Measurements from ENCODE around the gene RAC2. TPM values are rescaled to one million over a fixed set of nuclear protein-coding genes. Genes with fewer than 3 reads are reported as not detected.

The RAC2 gene
- total and polyA plus RNA-seq, 4 donors: 16.7 to 217 (median 55.2) TPM

GRCh38 chr22:37260901-37261336, 16.9 kb upstream of the RAC2 start:
- no peak overlapping the region for H3K27ac ChIP-seq (ENCODE audit: low read depth in 1 of 2, low read length in 1 of 2)

DNA sequence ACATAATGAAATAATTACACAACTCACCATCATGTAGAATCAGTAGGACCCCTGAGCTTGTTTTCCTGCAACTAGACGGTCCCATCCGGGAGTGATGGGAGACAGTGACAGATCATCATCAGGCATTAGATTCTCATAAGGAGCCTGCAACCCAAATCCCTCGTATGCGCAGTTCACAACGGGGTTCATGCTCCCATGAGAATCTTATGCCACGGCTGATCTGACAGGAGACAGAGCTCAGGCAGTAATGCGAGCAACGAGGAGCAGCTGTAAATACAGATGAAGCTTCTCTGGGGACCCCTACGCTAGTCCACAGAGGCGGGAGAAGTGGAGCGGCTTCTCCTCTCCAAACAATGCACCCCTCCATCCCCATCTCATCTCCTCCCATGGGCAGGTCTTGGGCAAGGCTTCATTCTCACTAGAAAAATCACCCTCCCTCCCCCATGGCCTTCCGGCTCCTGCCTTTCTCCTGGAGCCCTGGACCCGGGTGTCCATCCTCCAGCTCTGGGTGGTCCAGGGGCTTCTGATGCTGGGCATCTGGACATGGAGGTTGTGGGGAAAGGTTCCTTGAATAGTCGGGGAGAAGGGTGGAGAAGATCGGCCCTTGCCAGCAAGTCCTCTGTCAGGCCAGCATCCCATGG, 16.2 kb upstream of the RAC2 start:
- Histone ChIP-seq H3K4me3 (no peak overlapping the region), H3K9me3 (ENCODE audit: control insufficient read depth in 4 of 4, insufficient read depth in 3 of 4, low read length in 3 of 4) (peaks cover 0 to 9% (median 4%) of the 10 kb centered on the region in 4 donors), H3K4me1 (ENCODE audit: control insufficient read depth in 5 of 5, insufficient read depth in 5 of 5, low read length in 5 of 5) (peaks cover 0 to 6% (median 0%) of the 10 kb centered on the region in 5 donors), H3K27me3 (ENCODE audit: control insufficient read depth in 3 of 3, insufficient read depth in 3 of 3, low read length in 2 of 3) (peaks cover 3 to 34% (median 25%) of the 10 kb centered on the region in 3 donors), H3K27ac (ENCODE audit: low read depth in 1 of 2, low read length in 1 of 2) (no peak overlapping the region), H3K9ac (ENCODE audit: insufficient read depth in 1 of 2, low read length in 2 of 2) (no peak overlapping the region), H3K36me3 (ENCODE audit: control insufficient read depth in 4 of 4, insufficient read depth in 4 of 4, low read length in 4 of 4) (no peaks in the 10 kb centered on the region)
- DNase-seq (no peak), ATAC-seq (ENCODE audit: insufficient read depth, low FRiP score) (no peak)
- TF ChIP-seq, protein P1, sequence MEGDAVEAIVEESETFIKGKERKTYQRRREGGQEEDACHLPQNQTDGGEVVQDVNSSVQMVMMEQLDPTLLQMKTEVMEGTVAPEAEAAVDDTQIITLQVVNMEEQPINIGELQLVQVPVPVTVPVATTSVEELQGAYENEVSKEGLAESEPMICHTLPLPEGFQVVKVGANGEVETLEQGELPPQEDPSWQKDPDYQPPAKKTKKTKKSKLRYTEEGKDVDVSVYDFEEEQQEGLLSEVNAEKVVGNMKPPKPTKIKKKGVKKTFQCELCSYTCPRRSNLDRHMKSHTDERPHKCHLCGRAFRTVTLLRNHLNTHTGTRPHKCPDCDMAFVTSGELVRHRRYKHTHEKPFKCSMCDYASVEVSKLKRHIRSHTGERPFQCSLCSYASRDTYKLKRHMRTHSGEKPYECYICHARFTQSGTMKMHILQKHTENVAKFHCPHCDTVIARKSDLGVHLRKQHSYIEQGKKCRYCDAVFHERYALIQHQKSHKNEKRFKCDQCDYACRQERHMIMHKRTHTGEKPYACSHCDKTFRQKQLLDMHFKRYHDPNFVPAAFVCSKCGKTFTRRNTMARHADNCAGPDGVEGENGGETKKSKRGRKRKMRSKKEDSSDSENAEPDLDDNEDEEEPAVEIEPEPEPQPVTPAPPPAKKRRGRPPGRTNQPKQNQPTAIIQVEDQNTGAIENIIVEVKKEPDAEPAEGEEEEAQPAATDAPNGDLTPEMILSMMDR (IDR thresholded peaks at IDR 0.05; ENCODE audit: control extremely low read depth, extremely low read depth): no peak
- WGBS, 2 donors: 63 to 69% methylated on average over 15 of the region's 15 CpGs

More at GRCh38 chr22:37260901-37261336, 16.9 kb upstream of the RAC2 start:
- H3K36me3 ChIP-seq (ENCODE audit: control insufficient read depth in 4 of 4, insufficient read depth in 4 of 4, low read length in 4 of 4): no peaks in the 10 kb centered on the region
- no peak overlapping the region for H3K9ac ChIP-seq (ENCODE audit: insufficient read depth in 1 of 2, low read length in 2 of 2)
- TF ChIP-seq, protein P1 (IDR thresholded peaks at IDR 0.05; ENCODE audit: control extremely low read depth, extremely low read depth): peak; percentile 76
- 21 to 22% methylated on average over 14 of the region's 14 CpGs for WGBS, 2 donors
- DNase-seq: peak; percentile 45 to 50 (median 49)
- H3K27me3 ChIP-seq (ENCODE audit: control insufficient read depth in 3 of 3, insufficient read depth in 3 of 3, low read length in 2 of 3): peaks cover 3 to 28% (median 25%) of the 10 kb centered on the region in 3 donors
- ATAC-seq (ENCODE audit: insufficient read depth, low FRiP score): no peak
- no peak overlapping the region for H3K4me3 ChIP-seq
- H3K4me1 ChIP-seq (ENCODE audit: control insufficient read depth in 5 of 5, insufficient read depth in 5 of 5, low read length in 5 of 5): peaks cover 0 to 6% (median 0%) of the 10 kb centered on the region in 5 donors
- peaks cover 0 to 9% (median 4%) of the 10 kb centered on the region in 4 donors for H3K9me3 ChIP-seq (ENCODE audit: control insufficient read depth in 4 of 4, insufficient read depth in 3 of 4, low read length in 3 of 4)

GRCh38 chr22:37259540-37260029, 15.5 kb upstream of the RAC2 start:
- TF ChIP-seq, protein P1 (IDR thresholded peaks at IDR 0.05; ENCODE audit: control extremely low read depth, extremely low read depth): no peak
- WGBS, 2 donors: 6% methylated on average over 23 of the region's 23 CpGs
- Histone ChIP-seq H3K9ac (ENCODE audit: insufficient read depth in 1 of 2, low read length in 2 of 2) (no peak overlapping the region), H3K27ac (ENCODE audit: low read depth in 1 of 2, low read length in 1 of 2) (no peak overlapping the region), H3K4me1 (ENCODE audit: control insufficient read depth in 5 of 5, insufficient read depth in 5 of 5, low read length in 5 of 5) (peaks cover 0 to 6% (median 0%) of the 10 kb centered on the region in 5 donors), H3K27me3 (ENCODE audit: control insufficient read depth in 3 of 3, insufficient read depth in 3 of 3, low read length in 2 of 3) (peaks cover 3 to 40% (median 30%) of the 10 kb centered on the region in 3 donors), H3K36me3 (ENCODE audit: control insufficient read depth in 4 of 4, insufficient read depth in 4 of 4, low read length in 4 of 4) (no peaks in the 10 kb centered on the region), H3K9me3 (ENCODE audit: control insufficient read depth in 4 of 4, insufficient read depth in 3 of 4, low read length in 3 of 4) (peaks cover 0 to 9% (median 4%) of the 10 kb centered on the region in 4 donors), H3K4me3 (no peak overlapping the region)
- ATAC-seq (ENCODE audit: insufficient read depth, low FRiP score): no peak
- peak; percentile 35 to 48 (median 41) for DNase-seq

All from lung (tissue), 12 donors.